PC-9 (cell line): ENCODE results near the gene MAB21L4. TPM values are rescaled to one million over a fixed set of nuclear protein-coding genes. Genes with fewer than 3 reads are reported as not detected.

Experiments used
- BruUV-seq: library from RNA; stranded (reverse); fragments of 400-500 nt; replicated peaks from 2 replicates; lab custom pipeline; 2021; lab: Mats Ljungman, UMichigan
- CTCF ChIA-PET: fragments of 300-600 bp; sonication (Branson Sonifier 250); formaldehyde crosslinking; loops from one replicate; lab custom pipeline; 2022; ENCODE audit warnings: antibody characterized with exemption; lab: Charles Lee
- POLR2A ChIA-PET: fragments of 300-600 bp; sonication (Branson Sonifier 250); formaldehyde crosslinking; loops from one replicate; lab custom pipeline; 2022; ENCODE audit warnings: antibody characterized with exemption; ENCODE audit not compliant: unreplicated experiment; lab: Charles Lee
- DNase-seq, 2 experiments: peaks; one replicate each; pipeline versions ENCODE4 v3.0.0 to v3.0.0-alpha.2; 2015 to 2022; ENCODE audit warnings: mixed read lengths in 1 of 2
- H2AFZ ChIP-seq: fragments of 200-600 bp; sonication (generic); 2 replicates; pipeline ENCODE4 v1.8.1; 2017; ENCODE audit warnings: antibody characterized with exemption
- H3F3A ChIP-seq: fragments of 200-600 bp; sonication (generic); 2 replicates; pipeline ENCODE4 v1.8.1; 2017; ENCODE audit warnings: antibody characterized with exemption, mild to moderate bottlenecking, low read depth; ENCODE audit not compliant: insufficient read depth
- H3K27ac ChIP-seq: fragments of 200-600 bp; sonication (generic); 2 replicates; pipeline ENCODE4 v1.6.1; 2016; ENCODE audit warnings: mixed run types
- H3K27me3 ChIP-seq: fragments of 200-600 bp; sonication (generic); 2 replicates; pipeline ENCODE4 v1.6.1; 2016; ENCODE audit warnings: low read depth, mixed run types; ENCODE audit not compliant: insufficient read depth
- H3K36me3 ChIP-seq: fragments of 200-600 bp; sonication (generic); 2 replicates; pipeline ENCODE4 v1.6.1; 2016; ENCODE audit warnings: low read depth, mixed run types
- H3K4me1 ChIP-seq: fragments of 200-600 bp; sonication (generic); replicated peaks from 2 replicates; pipeline ENCODE4 v1.6.1; 2016; ENCODE audit warnings: mixed run types; ENCODE audit not compliant: insufficient read depth
- H3K4me2 ChIP-seq: fragments of 200-600 bp; sonication (generic); 2 replicates; pipeline ENCODE4 v1.6.1; 2017; ENCODE audit warnings: mixed run types
- H3K4me3 ChIP-seq: fragments of 200-600 bp; sonication (generic); 2 replicates; pipeline ENCODE4 v1.6.1; 2016; ENCODE audit warnings: mixed run types
- H3K79me2 ChIP-seq: fragments of 200-600 bp; sonication (generic); 2 replicates; pipeline ENCODE4 v1.6.1; 2017; ENCODE audit warnings: low read depth, mixed run types
- H3K9me2 ChIP-seq: fragments of 200-600 bp; sonication (generic); 2 replicates; pipeline ENCODE4 v1.8.1; 2017; ENCODE audit warnings: mild to moderate bottlenecking; ENCODE audit not compliant: insufficient read depth
- H3K9me3 ChIP-seq: fragments of 200-600 bp; sonication (generic); 2 replicates; pipeline ENCODE4 v1.8.1; 2016; ENCODE audit warnings: low read depth; ENCODE audit not compliant: insufficient read depth
- H4K20me1 ChIP-seq: fragments of 200-600 bp; sonication (generic); 2 replicates; pipeline ENCODE4 v1.8.1; 2017; ENCODE audit not compliant: insufficient read depth
- CTCF ChIP-seq: fragments of 200-600 bp; sonication (generic); conservative IDR thresholded peaks from 2 replicates; pipeline ENCODE4 v1.6.1; 2017; ENCODE audit warnings: mixed run types, antibody characterized with exemption, mild to moderate bottlenecking, moderate library complexity
- EZH2 ChIP-seq: fragments of 200-600 bp; sonication (generic); IDR thresholded peaks from 2 replicates; pipeline ENCODE4 v1.8.0; 2017; ENCODE audit warnings: antibody characterized with exemption, low read depth
- intact Hi-C: fragments of 100-400 bp; cut with micrococcal nuclease; formaldehyde crosslinking; loops from one replicate; pipeline ENCODE4 v1.10.0; 2022; ENCODE audit not compliant: unreplicated experiment
- total RNA-seq: library from RNA; stranded (reverse); gene quantifications from 2 replicates; pipeline ENCODE4 v1.2.3, GENCODE V29; 2021

Gene MAB21L4
- total RNA-seq, 1 experiment from 2014 or later: 68.8 TPM

- no peaks in the 10 kb centered on the region for H3K9me2 ChIP-seq
- H3K4me2 ChIP-seq: no peak overlapping the region
- H3K79me2 ChIP-seq: no peaks in the 10 kb centered on the region
- peaks cover 21% of the 10 kb centered on the region for H3F3A ChIP-seq
- no peaks in the 10 kb centered on the region for H4K20me1 ChIP-seq
- no peak overlapping the region for H3K27ac ChIP-seq
- intact Hi-C loops: no loop called here
- TF ChIP-seq CTCF (no peak), EZH2 (no peak)
- CTCF ChIA-PET: no interaction called here
- POLR2A ChIA-PET: no interaction called here
- H3K9me3 ChIP-seq: no peaks in the 10 kb centered on the region
- DNase-seq: peak in 1 of 2 experiments; percentile 37
- BruUV-seq: no TSS peak
- peaks cover 31% of the 10 kb centered on the region for H3K27me3 ChIP-seq
- H2AFZ ChIP-seq: no peak overlapping the region
- H3K4me1 ChIP-seq: no peaks in the 10 kb centered on the region
- H3K4me3 ChIP-seq: no peak overlapping the region
- H3K36me3 ChIP-seq: no peaks in the 10 kb centered on the region
These were observed 29.9 kb upstream of the MAB21L4 start for GRCh38 chr2:240925568-240926515.

GRCh38 chr2:240925191-240925567 lies 29.2 kb upstream of the MAB21L4 start:
- no peaks in the 10 kb centered on the region for H3K4me1 ChIP-seq
- peaks cover 24% of the 10 kb centered on the region for H3K27me3 ChIP-seq
- H3K9me2 ChIP-seq: no peaks in the 10 kb centered on the region
- H4K20me1 ChIP-seq: no peaks in the 10 kb centered on the region
- H3K4me2 ChIP-seq: no peak overlapping the region
- H3K4me3 ChIP-seq: no peak overlapping the region
- CTCF ChIA-PET: no interaction called here
- no peak overlapping the region for H2AFZ ChIP-seq
- no peaks in the 10 kb centered on the region for H3K79me2 ChIP-seq
- no TSS peak for BruUV-seq
- peaks cover 21% of the 10 kb centered on the region for H3F3A ChIP-seq
- TF ChIP-seq EZH2: no peak
- TF ChIP-seq CTCF: no peak
- no peaks in the 10 kb centered on the region for H3K36me3 ChIP-seq
- intact Hi-C loops: no loop called here
- H3K27ac ChIP-seq: no peak overlapping the region
- H3K9me3 ChIP-seq: no peaks in the 10 kb centered on the region
- POLR2A ChIA-PET: no interaction called here
- DNase-seq: no peak

GRCh38 chr2:240922982-240923537 lies 27.1 kb upstream of the MAB21L4 start:
- no peak overlapping the region for H3K27ac ChIP-seq
- no peak overlapping the region for H3K4me2 ChIP-seq
- TF ChIP-seq EZH2 (no peak), CTCF (no peak)
- CTCF ChIA-PET: no interaction called here
- no peaks in the 10 kb centered on the region for H3K9me2 ChIP-seq
- no peaks in the 10 kb centered on the region for H3K79me2 ChIP-seq
- no peak overlapping the region for H3K4me3 ChIP-seq
- H2AFZ ChIP-seq: no peak overlapping the region
- H3F3A ChIP-seq: peaks cover 21% of the 10 kb centered on the region
- POLR2A ChIA-PET: no interaction called here
- no peak for DNase-seq
- H3K36me3 ChIP-seq: no peaks in the 10 kb centered on the region
- H3K27me3 ChIP-seq: peaks cover 6% of the 10 kb centered on the region; the same call in 1 of the 2 replicates
- no TSS peak for BruUV-seq
- H3K9me3 ChIP-seq: no peaks in the 10 kb centered on the region
- H4K20me1 ChIP-seq: no peaks in the 10 kb centered on the region
- intact Hi-C loops: no loop called here
- H3K4me1 ChIP-seq: no peaks in the 10 kb centered on the region
